K562 (cell line): Measurements from ENCODE around the gene ZFPM1.

Experiments used
- FOXM1 ChIP-seq, 2 experiments: fragments of 450-650 bp in 1 of 2; sonication (generic) in 1 of 2; formaldehyde crosslinking in 1 of 2; IDR thresholded peaks; 2 replicates each; pipeline versions ENCODE4 v1.6.1 to v1.9.0; 2017 to 2022; ENCODE audit warnings: low read depth in 2 of 2, mild to moderate bottlenecking in 2 of 2, missing genetic modification reagents in 1 of 2, moderate library complexity in 1 of 2
- KDM5B ChIP-seq: fragments of 200-600 bp; sonication (generic); IDR thresholded peaks from 2 replicates; pipeline ENCODE4 v1.6.1; 2012; ENCODE audit warnings: low read depth, mild to moderate bottlenecking, moderate library complexity, low read length, control low read depth, inconsistent platforms; ENCODE audit not compliant: insufficient replicate concordance
- RCOR1 ChIP-seq, 2 experiments: IDR thresholded peaks; 2 replicates each; pipeline ENCODE4 v1.6.1; 2012; ENCODE audit warnings: low read depth in 2 of 2, low read length in 2 of 2, borderline replicate concordance in 1 of 2, improper control_type of control experiment in 1 of 2
- TF ChIP-seq, protein P1 (sequence below): fragments of 250-450 bp; sonication (Bioruptor Pico); IDR thresholded peaks from 2 replicates; pipeline ENCODE4 v1.4.0; 2020
- TF ChIP-seq, protein P2 (sequence below): sonication (generic); formaldehyde crosslinking; IDR thresholded peaks from 2 replicates; pipeline ENCODE4 v1.9.0; 2022; ENCODE audit warnings: mild to moderate bottlenecking, missing genetic modification reagents
- TF ChIP-seq, protein P3 (sequence below): IDR thresholded peaks from 3 replicates; pipeline ENCODE4 v1.6.1; 2011; ENCODE audit warnings: borderline replicate concordance, mild to moderate bottlenecking; ENCODE audit not compliant: insufficient read length, insufficient read depth
- TF ChIP-seq, protein P4 (sequence below), 3 experiments: IDR thresholded peaks in 2 of 3; conservative IDR thresholded peaks in 1 of 3; 2 replicates each; pipeline ENCODE4 v1.5.1; 2011 to 2012; ENCODE audit warnings: low read length in 3 of 3, mild to moderate bottlenecking in 3 of 3, control low read depth in 2 of 3, improper control_type of control experiment in 1 of 3, inconsistent platforms in 1 of 3, low read depth in 1 of 3, mixed read lengths in 1 of 3, moderate library complexity in 1 of 3; ENCODE audit not compliant: insufficient read depth in 2 of 3

DNA sequence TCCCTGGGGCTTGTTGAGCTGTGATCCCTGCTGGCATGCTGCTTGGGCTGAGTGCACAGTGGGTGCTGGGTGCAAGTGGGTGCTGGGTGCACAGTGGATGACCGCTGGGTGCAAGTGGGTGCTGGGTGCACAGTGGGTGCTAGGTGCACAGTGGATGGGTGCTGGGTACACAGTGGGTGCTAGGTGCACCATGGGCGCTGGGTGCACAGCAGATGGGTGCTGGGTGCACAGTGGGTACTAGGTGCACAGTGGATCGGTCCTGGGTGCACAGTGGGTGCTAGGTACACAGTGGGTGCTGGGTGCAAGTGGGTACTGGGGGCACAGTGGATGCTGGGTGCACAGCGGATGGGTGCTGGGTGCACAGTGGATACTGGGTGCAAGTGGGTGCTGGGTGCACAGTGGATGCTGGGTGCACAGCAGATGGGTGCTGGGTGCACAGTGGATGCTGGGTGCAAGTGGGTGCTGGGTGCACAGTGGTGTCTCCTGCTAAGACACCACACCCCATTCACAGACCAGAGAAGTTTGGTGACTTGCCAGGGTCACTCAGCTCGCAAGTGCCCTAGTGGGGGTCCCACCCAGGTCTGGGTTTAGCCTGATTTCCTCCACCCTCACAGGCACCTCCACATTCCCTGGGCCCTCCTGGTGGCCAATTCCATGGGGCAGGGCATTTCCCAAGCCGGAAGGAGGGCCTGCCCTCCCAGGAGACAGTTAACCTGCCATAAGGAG is 33.5 kb downstream of the ZFPM1 start:
- TF ChIP-seq, protein P1, sequence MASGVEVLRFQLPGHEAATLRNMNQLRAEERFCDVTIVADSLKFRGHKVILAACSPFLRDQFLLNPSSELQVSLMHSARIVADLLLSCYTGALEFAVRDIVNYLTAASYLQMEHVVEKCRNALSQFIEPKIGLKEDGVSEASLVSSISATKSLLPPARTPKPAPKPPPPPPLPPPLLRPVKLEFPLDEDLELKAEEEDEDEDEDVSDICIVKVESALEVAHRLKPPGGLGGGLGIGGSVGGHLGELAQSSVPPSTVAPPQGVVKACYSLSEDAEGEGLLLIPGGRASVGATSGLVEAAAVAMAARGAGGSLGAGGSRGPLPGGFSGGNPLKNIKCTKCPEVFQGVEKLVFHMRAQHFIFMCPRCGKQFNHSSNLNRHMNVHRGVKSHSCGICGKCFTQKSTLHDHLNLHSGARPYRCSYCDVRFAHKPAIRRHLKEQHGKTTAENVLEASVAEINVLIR (CRISPR knock-in tag): no peak
- TF ChIP-seq, protein P2, sequence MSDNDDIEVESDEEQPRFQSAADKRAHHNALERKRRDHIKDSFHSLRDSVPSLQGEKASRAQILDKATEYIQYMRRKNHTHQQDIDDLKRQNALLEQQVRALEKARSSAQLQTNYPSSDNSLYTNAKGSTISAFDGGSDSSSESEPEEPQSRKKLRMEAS (CRISPR knock-in tag): no peak
- TF ChIP-seq FOXM1 (IDR thresholded peaks at IDR 0.05; ENCODE audit: low read depth) (no peak), FOXM1 (CRISPR knock-in tag; IDR thresholded peaks at IDR 0.05; ENCODE audit: low read depth) (no peak), RCOR1 (IDR thresholded peaks at IDR 0.05; ENCODE audit: borderline replicate concordance in 1 of 2, low read depth in 2 of 2, low read length in 2 of 2) (no peak), KDM5B (no peak)
- TF ChIP-seq, protein P3, sequence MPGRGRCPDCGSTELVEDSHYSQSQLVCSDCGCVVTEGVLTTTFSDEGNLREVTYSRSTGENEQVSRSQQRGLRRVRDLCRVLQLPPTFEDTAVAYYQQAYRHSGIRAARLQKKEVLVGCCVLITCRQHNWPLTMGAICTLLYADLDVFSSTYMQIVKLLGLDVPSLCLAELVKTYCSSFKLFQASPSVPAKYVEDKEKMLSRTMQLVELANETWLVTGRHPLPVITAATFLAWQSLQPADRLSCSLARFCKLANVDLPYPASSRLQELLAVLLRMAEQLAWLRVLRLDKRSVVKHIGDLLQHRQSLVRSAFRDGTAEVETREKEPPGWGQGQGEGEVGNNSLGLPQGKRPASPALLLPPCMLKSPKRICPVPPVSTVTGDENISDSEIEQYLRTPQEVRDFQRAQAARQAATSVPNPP: no peak
- TF ChIP-seq, protein P4, sequence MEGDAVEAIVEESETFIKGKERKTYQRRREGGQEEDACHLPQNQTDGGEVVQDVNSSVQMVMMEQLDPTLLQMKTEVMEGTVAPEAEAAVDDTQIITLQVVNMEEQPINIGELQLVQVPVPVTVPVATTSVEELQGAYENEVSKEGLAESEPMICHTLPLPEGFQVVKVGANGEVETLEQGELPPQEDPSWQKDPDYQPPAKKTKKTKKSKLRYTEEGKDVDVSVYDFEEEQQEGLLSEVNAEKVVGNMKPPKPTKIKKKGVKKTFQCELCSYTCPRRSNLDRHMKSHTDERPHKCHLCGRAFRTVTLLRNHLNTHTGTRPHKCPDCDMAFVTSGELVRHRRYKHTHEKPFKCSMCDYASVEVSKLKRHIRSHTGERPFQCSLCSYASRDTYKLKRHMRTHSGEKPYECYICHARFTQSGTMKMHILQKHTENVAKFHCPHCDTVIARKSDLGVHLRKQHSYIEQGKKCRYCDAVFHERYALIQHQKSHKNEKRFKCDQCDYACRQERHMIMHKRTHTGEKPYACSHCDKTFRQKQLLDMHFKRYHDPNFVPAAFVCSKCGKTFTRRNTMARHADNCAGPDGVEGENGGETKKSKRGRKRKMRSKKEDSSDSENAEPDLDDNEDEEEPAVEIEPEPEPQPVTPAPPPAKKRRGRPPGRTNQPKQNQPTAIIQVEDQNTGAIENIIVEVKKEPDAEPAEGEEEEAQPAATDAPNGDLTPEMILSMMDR (IDR thresholded peaks at IDR 0.05 in 2 of 3, conservative IDR thresholded peaks at IDR 0.05 in 1 of 3; ENCODE audit: insufficient read depth in 2 of 3, low read depth in 1 of 3, low read length in 3 of 3): no peak
